ENCODE measurements around the gene AKR1C2. TPM values are rescaled to one million over a fixed set of nuclear protein-coding genes. Genes with fewer than 3 reads are reported as not detected.
"Not testable (repeated sequence)": the region's sequence is repeated elsewhere in the genome, so short reads cannot be mapped to it uniquely, and the experiment has no call there.

AKR1C2 gene
- polyA plus RNA-seq, 1 donor, result 8.5 TPM

DNA sequence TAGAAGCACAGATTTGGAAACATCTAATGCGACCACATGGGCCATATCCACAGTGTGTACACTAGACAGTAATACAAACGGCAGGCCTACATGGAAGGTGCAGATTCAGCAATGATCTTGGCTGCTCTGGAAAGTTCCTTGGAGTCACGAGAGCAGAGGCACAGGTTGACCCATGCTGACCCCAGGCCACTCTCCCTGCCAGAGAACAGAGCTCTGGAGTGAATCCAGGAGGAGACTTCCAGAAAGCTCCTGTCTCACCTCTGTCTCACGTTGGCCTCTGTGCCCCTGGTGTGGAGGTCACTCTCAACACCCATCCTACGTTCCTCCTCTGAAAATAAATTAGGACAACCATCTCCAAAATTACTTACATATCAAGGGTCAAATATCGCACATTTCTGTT is 12.2 kb downstream of the AKR1C2 start:
- DNase-seq, result not testable (repeated sequence)

DNA sequence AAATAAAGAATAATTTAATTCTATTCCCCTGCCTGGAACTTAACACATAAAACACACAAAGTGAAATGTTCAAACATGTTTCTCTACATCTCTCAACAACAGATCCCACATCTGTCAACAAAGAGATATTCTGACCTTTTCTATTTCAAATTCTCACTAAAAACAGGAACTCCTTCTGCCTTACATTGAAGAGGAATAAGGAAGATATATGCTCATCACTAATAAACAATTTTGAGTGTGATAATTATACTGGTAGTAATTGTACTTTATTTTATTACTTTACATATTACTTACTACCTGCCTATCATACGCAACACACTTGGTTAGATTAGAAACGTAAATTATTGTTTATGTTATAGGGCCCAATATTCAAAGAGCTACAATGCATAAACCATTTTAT is 13.4 kb downstream of the AKR1C2 start:
- no peak for DNase-seq

GRCh38 chr10:4988000-4988641 is 15.5 kb downstream of the AKR1C2 start:
- not testable (repeated sequence) for DNase-seq

DNA sequence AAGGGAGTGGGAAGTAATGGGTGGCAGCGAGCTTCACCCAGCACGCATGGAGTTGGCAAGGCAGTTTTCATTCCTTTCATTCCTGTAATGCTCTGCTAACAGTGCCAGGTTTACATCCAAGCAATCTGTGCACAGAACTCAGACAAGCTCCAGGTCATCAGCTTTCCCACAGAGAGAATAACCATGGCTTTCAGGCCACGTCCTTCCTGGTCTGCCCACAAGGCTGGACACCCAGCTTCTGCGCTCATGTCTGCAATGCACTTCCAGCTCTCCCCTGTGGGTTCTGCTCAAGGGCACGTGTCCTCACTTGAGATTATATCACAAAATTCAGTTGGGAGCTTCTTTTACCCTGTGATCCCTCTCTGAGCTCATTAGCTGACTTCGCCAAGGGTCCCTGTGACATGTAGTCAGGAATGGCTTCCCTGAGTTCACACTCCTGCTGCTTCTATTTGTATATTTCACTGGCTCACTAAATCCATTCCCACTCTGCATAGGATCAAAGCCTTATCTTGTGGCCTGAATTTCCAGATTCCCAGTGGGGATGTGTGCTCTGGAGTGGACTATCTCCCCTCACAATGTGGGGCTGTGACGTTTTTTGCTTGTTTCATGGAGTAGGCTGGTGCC is 18.6 kb downstream of the AKR1C2 start:
- DNase-seq, result no peak

- no peak for DNase-seq
Observed at GRCh38 chr10:4984223-4984622, 19.4 kb downstream of the AKR1C2 start.

GRCh38 chr10:4983615-4984216 is 19.9 kb downstream of the AKR1C2 start:
- no peak for DNase-seq

DNA sequence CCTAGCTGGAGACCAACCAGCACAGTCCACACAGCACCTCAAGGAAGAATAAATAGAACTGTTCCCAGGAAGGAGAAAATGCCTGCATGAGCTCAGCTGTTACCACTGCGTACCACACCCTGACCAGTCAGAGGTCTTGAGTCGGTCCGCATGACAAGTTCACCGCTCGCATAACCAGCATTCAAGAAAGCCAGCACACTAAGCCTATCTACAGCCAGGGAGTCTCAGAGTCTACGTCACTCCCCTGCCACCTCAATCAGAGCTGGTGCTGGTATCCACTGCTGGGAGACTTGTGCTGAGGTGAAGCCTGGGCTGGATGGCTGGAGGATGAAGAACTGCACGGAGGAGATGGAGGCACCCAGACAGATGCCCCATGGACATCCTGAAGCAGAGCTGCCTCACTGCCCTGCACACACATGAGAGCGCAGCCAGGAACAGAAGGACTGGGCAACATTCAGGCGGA is 20.9 kb downstream of the AKR1C2 start:
- no peak for DNase-seq

DNA sequence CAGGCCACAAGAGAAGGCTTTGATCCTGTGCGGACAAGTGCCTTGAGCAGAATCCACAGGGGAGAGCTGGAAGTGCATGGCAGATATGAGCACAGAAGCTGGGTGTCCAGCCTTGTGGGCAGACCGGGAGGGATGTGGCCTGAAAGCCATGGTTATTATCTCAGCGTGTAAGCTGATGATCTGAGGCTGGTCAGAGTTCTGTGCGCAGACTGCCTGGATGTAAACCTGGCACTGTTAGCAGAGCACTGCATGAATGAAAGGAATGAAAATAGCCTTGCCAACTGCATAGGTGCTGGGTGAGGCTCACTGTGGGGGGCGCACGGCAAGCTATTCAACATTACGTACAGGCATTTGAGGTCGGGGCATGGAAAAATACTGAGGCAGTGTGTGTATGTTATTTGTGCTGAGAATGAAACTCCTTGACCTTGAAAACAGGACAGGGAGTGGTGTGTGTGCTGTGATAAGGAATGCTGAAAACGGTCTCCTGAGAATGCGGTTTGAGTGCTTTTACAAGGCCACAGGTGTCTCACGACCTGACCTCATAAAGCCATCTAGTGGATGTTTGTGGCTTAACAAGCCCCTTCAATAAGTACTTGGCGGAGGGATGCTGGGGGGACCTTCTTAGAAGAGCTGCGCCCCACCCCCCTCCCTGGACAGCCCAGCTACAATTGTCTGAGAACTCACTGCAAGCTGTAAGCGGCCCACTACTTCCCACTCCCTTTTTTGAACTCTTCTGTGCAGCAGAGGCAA is 21.8 kb downstream of the AKR1C2 start:
- peak; percentile 46 for DNase-seq

- no peak for DNase-seq
Observed at GRCh38 chr10:4980793-4981192, 22.9 kb downstream of the AKR1C2 start.

GRCh38 chr10:4978870-4979269 is 24.8 kb downstream of the AKR1C2 start:
- no peak for DNase-seq

- DNase-seq, result no peak
Observed at GRCh38 chr10:4977025-4977424, 26.6 kb downstream of the AKR1C2 start.

- DNase-seq, result not testable (repeated sequence)
Observed at GRCh38 chr10:4974400-4974799, 29.3 kb downstream of the AKR1C2 start.

DNA sequence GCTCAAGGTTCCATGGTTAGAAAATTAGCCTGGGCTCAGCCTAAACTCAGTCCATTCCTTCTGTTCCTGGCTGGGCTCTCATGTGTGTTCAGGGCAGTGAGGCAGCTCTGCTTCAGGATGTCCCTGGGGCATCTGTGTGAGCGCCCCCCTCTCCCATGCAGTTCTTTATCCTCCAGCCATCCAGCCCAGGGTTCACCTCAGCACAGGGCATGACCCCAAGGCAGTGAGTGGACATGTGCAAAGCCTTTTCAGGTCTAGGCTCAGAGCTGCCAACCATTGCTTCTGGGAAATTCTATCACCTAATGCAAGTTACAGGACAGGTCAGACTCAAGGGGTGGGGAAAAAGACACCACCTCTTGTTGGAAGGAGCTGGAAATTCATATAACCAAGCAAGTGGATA is 30.4 kb downstream of the AKR1C2 start:
- not testable (repeated sequence) for DNase-seq

GRCh38 chr10:4972369-4973142 is 31.1 kb downstream of the AKR1C2 start:
- DNase-seq, result not testable (repeated sequence)

GRCh38 chr10:4970362-4970761 is 33.3 kb downstream of the AKR1C2 start:
- not testable (repeated sequence) for DNase-seq

DNA sequence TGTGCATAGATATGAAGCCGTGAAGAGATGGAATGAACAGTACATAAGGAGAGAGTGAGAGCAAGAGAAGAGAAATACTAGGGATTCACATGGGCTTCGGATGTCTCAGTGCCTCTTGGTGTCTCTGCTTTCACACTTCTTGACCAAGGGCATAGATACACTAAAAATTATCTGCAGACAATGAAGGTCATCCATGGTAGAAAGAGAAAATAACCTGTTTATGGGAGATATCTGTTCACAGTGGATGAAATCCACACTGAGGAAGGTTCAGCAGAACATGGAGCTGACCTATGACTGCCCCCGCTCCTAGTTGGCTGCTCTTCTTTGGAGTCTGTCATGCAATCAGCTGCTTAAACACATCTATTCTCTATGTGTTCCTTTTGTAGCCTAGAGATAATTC is 34.4 kb downstream of the AKR1C2 start:
- not testable (repeated sequence) for DNase-seq

- not testable (repeated sequence) for DNase-seq
Observed at GRCh38 chr10:4967189-4967588, 36.5 kb downstream of the AKR1C2 start.

DNA sequence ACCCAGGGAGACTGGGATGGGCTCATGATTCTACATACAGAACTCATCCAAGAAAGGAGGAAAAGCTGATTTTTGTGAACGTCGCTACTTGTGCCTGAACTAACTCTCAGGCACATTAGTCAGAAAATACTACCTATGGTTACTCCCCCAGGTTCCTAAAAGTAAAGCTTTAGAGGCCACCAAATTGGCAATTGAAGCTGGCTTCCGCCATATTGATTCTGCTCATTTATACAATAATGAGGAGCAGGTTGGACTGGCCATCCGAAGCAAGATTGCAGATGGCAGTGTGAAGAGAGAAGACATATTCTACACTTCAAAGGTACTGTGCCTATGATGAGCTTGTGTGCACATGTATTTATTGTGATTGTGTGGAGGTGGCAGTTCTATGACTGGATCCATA is 37.9 kb downstream of the AKR1C2 start:
- not testable (repeated sequence) for DNase-seq

DNA sequence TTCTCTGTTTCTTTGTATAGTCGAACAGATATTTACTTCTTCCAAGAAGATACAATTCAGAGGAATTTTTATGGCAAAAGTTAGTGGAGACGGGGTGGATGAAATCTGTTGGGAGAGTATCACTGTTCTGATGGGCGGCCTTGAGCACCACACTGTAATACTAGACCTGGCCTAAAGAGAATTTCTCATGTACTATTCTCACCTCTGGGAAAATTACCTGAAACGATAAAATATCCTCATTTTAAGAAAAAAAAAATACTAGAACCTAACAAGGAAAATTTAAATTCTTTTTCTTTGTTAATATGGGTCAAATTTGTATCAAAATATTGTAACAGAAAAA is 39.9 kb downstream of the AKR1C2 start:
- not testable (repeated sequence) for DNase-seq

GRCh38 chr10:4962876-4963814 is 40.5 kb downstream of the AKR1C2 start, which contains the start of gene AKR1C1:
Gene AKR1C1, plus strand, starts transcription at chr10:4963415. Its CDS starts 30 bp downstream, at chr10:4963445.
- not testable (repeated sequence) for DNase-seq

GRCh38 chr10:4962308-4962707 is 41.3 kb downstream of the AKR1C2 start:
- not testable (repeated sequence) for DNase-seq
